Activated CD4-positive, alpha-beta T cell treated with anti-CD3 and anti-CD28 coated beads, Interleukin-2, amount 50 U/mL, for 1 hour (primary cell): ENCODE data around the gene BMP2K.

ENCODE experiments used
- DNase-seq: peaks from one replicate; pipeline ENCODE4 v3.0.0-alpha.2; 2020

BMP2K gene

GRCh38 chr4:78938474-78938867 lies 162.3 kb downstream of the BMP2K start:
- DNase-seq: no peak

DNA sequence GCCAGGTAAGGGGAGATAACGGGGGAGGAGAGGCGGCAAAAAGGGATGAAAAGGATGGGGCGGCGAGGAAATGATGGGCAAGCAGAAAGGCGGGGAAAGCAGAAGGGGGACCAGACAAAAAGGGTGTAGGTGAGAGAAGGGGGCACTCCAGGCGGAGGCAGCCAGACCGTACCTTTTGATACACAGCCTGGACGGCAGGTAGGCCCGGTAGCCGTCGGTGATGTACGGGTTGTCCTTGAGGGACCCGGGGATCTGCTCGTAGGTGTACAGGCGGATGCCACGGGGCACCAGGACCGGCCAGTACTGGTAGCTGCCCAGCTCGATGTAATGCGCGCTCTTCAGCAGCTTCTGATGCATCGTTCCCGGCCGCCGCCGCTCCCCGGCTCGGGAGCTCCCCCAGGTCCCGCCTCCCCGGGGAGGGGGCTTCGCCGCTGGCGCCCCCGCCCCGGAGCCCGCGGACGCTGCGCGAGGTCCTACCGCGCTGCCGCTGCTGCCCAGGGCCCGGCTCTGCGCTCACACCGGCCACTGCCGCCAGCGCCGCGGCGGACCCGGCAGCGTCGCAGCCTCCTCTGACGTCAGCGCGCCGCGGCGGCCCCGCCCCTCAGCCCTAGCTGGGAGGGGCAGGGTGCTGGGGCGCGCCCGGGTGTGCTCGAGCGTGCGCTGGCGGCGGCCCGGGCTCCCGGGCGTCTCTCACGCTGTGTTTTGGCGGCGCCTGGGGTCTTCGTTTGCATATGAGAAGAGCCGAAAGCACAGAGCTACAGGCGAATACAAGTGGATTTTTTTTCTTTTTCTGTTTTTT lies 162.9 kb downstream of the BMP2K start, which contains the start of gene PAQR3:
Gene PAQR3 (minus strand): TSS at position 571 of the 799 bp plus-strand sequence. CDS start 214 bp downstream, at position 357.
- peak; percentile 83 for DNase-seq

GRCh38 chr4:78939667-78940008 lies 163.5 kb downstream of the BMP2K start:
- no peak for DNase-seq

DNA sequence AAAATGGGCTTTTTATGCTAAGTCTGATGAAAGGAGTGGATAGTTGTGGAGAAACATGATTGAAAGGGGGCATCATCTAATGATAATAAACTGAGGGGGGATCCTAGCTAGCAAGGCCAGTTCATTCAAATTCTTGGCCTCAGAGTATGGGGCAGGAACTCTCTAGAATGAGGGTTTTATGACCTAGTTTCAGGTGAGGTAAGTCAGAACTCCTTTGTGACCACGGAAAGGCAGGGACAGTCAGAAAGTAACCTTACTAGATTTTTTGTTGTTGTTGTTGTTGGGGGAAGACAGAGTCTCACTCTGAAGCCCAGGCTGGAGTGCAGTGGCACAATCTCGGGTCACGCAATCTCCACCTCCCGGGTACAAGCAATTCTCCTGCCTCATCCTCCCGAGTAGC lies 164.6 kb downstream of the BMP2K start:
- no peak for DNase-seq

- DNase-seq: no peak
Observed at GRCh38 chr4:78944381-78944780, 168.2 kb downstream of the BMP2K start.

GRCh38 chr4:78945651-78946179 lies 169.6 kb downstream of the BMP2K start:
- DNase-seq: no peak

DNA sequence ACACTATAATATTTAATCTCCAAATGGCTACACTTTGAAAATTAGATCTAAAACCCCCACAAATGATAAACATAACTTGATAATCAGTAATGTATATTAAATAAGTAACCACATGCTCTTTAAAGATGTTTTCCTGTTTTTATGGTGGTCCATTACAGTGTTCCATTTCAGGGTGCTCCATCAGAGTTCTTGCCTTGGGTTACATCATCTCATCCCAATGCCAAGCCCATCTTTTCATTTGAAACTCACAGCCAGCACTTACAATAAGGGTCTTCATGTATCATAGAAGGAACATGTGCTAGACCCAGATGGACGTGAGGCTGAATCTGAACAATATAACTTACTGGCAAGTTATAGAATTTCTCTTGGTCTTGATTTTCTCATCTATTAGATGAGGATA lies 173.6 kb downstream of the BMP2K start:
- no peak for DNase-seq

GRCh38 chr4:78951862-78952472 lies 175.8 kb downstream of the BMP2K start:
- peak; percentile 14 for DNase-seq

DNA sequence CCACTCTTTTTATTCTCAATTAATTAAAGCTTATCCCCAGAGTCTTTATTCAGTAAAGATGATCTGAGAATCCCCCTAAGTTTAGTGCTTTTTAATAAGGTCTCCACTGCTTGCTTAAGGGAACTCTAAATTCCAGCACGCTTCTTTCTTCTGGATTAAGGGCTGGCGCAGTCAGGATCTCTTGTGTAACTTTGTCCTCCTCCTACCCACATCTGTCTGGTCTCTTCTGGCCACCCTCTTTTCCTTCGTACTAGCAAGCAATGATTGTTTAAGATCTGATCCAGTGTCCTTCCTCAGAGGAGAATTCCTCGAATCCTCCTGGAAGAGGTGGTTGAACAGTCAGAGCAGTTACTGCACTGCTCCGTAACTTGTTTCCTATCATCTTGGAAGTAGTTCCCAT lies 177.1 kb downstream of the BMP2K start:
- DNase-seq: no peak

DNA sequence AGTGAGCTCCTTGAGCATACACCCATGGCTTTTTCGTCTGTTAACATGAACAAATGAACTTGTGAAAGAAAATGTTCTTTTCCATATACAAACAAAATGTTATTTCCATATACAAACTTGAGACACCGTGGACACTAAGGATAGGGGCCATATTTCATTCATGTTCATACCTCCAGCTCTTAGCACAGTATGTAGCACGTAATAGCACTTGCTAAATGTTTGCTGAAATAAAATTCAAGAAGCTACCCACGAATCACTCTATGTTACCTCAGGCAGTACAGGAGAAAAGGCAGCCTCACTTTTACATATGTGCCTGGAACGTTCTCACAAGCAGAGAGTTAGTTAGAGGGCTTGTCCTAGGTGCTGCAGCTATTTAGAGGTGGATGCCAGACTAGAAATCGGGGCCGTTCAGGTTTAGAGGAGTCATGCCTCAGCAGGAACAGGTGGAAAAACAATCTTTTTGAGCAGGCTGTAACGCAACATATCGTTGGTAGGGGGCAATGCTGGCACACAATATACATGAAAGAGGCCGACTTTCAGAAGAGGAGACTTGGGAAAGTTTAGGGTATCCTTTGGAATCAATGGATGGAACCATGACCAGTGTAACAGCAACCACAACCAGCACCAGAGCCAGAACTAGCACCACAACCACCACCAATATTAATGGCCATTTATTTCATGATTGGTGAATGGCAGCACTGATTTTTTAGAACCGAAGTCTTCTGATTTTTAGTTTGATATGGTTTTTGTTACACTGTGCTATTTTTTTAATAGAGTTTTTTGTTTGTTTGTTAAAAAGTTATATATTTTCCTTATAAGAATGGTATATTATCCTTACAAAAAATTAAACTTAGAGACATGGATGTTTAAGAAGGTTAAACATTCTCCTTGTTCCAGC lies 177.9 kb downstream of the BMP2K start:
- no peak for DNase-seq

DNA sequence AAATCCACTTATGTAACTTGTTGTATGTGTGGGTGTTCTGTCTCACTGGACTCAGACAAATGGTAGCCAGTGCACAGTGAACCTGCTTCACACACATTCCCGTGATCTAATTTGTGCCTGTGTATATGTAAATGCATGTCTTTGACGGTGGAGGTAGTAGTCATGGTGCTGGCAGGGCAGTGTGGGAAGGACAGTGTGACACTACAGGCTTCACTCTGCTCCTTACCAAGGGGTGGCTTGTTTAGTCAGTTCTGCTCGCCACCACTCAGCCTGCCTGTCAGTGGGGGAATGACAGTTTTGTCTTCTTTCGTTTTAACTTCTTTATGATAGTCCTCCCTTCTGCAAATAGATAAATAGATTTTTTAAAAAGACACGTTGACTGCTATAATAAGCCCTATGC lies 180.8 kb downstream of the BMP2K start:
- no peak for DNase-seq

DNA sequence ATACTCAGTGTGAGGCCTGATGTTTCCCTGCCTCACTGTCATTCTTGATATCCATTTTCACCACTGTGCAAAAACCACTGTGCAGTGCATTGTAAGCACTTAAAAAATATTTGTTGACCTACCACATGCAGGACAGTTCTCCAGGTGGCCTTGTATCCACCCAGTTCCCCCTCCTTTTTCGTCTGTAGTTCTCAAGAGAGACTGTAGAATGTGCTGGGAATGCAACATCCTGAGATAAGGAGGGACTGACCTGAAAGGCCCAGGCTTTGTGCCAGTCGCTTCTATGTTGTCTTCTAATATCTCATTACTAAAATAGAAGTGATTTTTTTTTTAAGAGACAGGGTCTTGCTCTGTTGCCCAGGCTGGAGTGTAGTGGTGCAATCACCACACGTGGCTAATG lies 184.8 kb downstream of the BMP2K start:
- DNase-seq: no peak
